ENCODE measurements around the gene CDH22.

- no peak for TF ChIP-seq CTCF (conservative IDR thresholded peaks at IDR 0.05 in 1 of 2, IDR thresholded peaks at IDR 0.05 in 1 of 2; ENCODE audit: extremely low read depth in 1 of 2, insufficient read depth in 1 of 2, low read depth in 1 of 2, low read length in 2 of 2)
- TF ChIP-seq EZH2 (IDR thresholded peaks at IDR 0.05; ENCODE audit: borderline replicate concordance, low read length) = no peak
Measured at GRCh38 chr20:46176739-46177378, 131.4 kb downstream of the CDH22 start.

All from mammary epithelial cell (primary cell).